ENCODE results near the gene MPV17L2.

- TF ChIP-seq CTCF (IDR thresholded peaks at IDR 0.05) (no peak), POLR2A (IDR thresholded peaks at IDR 0.05; ENCODE audit: low read depth) (no peak)
Measured at GRCh38 chr19:18149596-18149975, 43.4 kb upstream of the MPV17L2 start.
